IMR-90 (cell line): ENCODE results near the gene ATP11A. TPM values are rescaled to one million over a fixed set of nuclear protein-coding genes. Genes with fewer than 3 reads are reported as not detected.

Experiments
- polyA plus RNA-seq, 3 experiments: library from polyadenylated mRNA; depleted of rRNA; stranded (reverse); fragments of >200 nt; gene quantifications; 2 replicates each; pipeline ENCODE4 v1.2.3, GENCODE V29; 2012; ENCODE audit warnings: low replicate concordance in 1 of 3
- total RNA-seq: library from RNA; depleted of rRNA; stranded (reverse); fragments of >200 nt; gene quantifications from 2 replicates; pipeline ENCODE4 v1.2.3, GENCODE V29; 2012
- TF ChIP-seq, protein P1 (sequence below): conservative IDR thresholded peaks from 2 replicates; pipeline ENCODE4 v1.5.1; 2012; ENCODE audit warnings: mild to moderate bottlenecking, low read depth, low read length, improper control_type of control experiment

The ATP11A gene
- total and polyA plus RNA-seq, 2 of the 4 experiments (the other 2 are of a cell fraction): 8.4 to 12.0 TPM

- TF ChIP-seq, protein P1, sequence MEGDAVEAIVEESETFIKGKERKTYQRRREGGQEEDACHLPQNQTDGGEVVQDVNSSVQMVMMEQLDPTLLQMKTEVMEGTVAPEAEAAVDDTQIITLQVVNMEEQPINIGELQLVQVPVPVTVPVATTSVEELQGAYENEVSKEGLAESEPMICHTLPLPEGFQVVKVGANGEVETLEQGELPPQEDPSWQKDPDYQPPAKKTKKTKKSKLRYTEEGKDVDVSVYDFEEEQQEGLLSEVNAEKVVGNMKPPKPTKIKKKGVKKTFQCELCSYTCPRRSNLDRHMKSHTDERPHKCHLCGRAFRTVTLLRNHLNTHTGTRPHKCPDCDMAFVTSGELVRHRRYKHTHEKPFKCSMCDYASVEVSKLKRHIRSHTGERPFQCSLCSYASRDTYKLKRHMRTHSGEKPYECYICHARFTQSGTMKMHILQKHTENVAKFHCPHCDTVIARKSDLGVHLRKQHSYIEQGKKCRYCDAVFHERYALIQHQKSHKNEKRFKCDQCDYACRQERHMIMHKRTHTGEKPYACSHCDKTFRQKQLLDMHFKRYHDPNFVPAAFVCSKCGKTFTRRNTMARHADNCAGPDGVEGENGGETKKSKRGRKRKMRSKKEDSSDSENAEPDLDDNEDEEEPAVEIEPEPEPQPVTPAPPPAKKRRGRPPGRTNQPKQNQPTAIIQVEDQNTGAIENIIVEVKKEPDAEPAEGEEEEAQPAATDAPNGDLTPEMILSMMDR: no peak
Measured at GRCh38 chr13:112894673-112895481, 205.0 kb downstream of the ATP11A start (continued).
